ENCODE data around the gene EPHB6.

The EPHB6 gene

GRCh38 chr7:142862786-142863400 lies 8.0 kb downstream of the EPHB6 start:
- no peaks in the 10 kb centered on the region for H3K27me3 ChIP-seq

GRCh38 chr7:142863891-142864685 lies 9.2 kb downstream of the EPHB6 start:
- Histone ChIP-seq H3K4me1 (no peaks in the 10 kb centered on the region), H3K36me3 (peaks cover 19 to 64% (median 36%) of the 10 kb centered on the region in 3 donors), H3K27ac (no peak overlapping the region), H3K27me3 (no peaks in the 10 kb centered on the region), H3K9me3 (no peaks in the 10 kb centered on the region), H3K4me3 (no peak overlapping the region)
- intact Hi-C loops (cut with DNase I; ENCODE audit: low total_unique reads) = loop anchor here (10.0 kb wide), 1 partner anchor 361 kb away; the partner anchor contains the start of gene TAS2R40
- no peak for DNase-seq
- no peak for TF ChIP-seq CTCF (IDR thresholded peaks at IDR 0.05)

More at GRCh38 chr7:142862786-142863400, 8.0 kb downstream of the EPHB6 start:
- Histone ChIP-seq H3K36me3 (peaks cover 19 to 52% (median 27%) of the 10 kb centered on the region in 3 donors), H3K9me3 (no peaks in the 10 kb centered on the region), H3K4me1 (no peaks in the 10 kb centered on the region), H3K27ac (no peak overlapping the region), H3K4me3 (no peak overlapping the region)
- no peak for DNase-seq
- TF ChIP-seq CTCF (IDR thresholded peaks at IDR 0.05) = no peak
- intact Hi-C loops (cut with DNase I; ENCODE audit: low total_unique reads) = loop anchor here (10.0 kb wide), 1 partner anchor 362 kb away; the partner anchor contains the start of gene TAS2R40

- Histone ChIP-seq H3K4me1 (no peaks in the 10 kb centered on the region), H3K27ac (no peak overlapping the region), H3K36me3 (peaks cover 19 to 75% (median 40%) of the 10 kb centered on the region in 3 donors), H3K27me3 (no peaks in the 10 kb centered on the region), H3K4me3 (no peak overlapping the region), H3K9me3 (no peaks in the 10 kb centered on the region)
- intact Hi-C loops (cut with DNase I; ENCODE audit: low total_unique reads) = loop anchor here (10.0 kb wide), 1 partner anchor 360 kb away; the partner anchor contains the start of gene TAS2R40
- DNase-seq = no peak
- no peak for TF ChIP-seq CTCF (IDR thresholded peaks at IDR 0.05)
Measured at GRCh38 chr7:142864980-142865747, 10.3 kb downstream of the EPHB6 start.

- DNase-seq = no peak
- TF ChIP-seq CTCF (IDR thresholded peaks at IDR 0.05) = no peak
- intact Hi-C loops (cut with DNase I; ENCODE audit: low total_unique reads) = loop anchor here (10.0 kb wide), 1 partner anchor 359 kb away; the partner anchor contains the start of gene TAS2R40
- H3K27me3 ChIP-seq = no peaks in the 10 kb centered on the region
- no peak overlapping the region for H3K27ac ChIP-seq
- H3K9me3 ChIP-seq = no peaks in the 10 kb centered on the region
- H3K4me1 ChIP-seq = no peaks in the 10 kb centered on the region
- no peak overlapping the region for H3K4me3 ChIP-seq
- H3K36me3 ChIP-seq = peaks cover 19 to 81% (median 46%) of the 10 kb centered on the region in 3 donors
Measured at GRCh38 chr7:142865766-142866165, 10.9 kb downstream of the EPHB6 start.

- peak; percentile 48 to 53 for TF ChIP-seq CTCF (IDR thresholded peaks at IDR 0.05)
- intact Hi-C loops (cut with DNase I; ENCODE audit: low total_unique reads) = loop anchor here (10.0 kb wide), 1 partner anchor 358 kb away; the partner anchor contains the start of gene TAS2R40
- Histone ChIP-seq H3K9me3 (no peaks in the 10 kb centered on the region), H3K27ac (no peak overlapping the region), H3K27me3 (no peaks in the 10 kb centered on the region), H3K4me1 (no peaks in the 10 kb centered on the region), H3K36me3 (peaks cover 17 to 82% (median 48%) of the 10 kb centered on the region in 3 donors), H3K4me3 (no peak overlapping the region)
- no peak for DNase-seq
Measured at GRCh38 chr7:142866361-142867096, 11.7 kb downstream of the EPHB6 start.
